K562 (cell line): Measurements from ENCODE around the gene COL6A1. TPM values are rescaled to one million over a fixed set of nuclear protein-coding genes. Genes with fewer than 3 reads are reported as not detected.

ENCODE experiments used
- ATAC-seq: fragments of 200-7000 bp; cut with Tn5 transposase; 3 replicates; pipeline ENCODE4 v1.9.1; 2020; ENCODE audit warnings: moderate library complexity
- BruUV-seq: library from RNA; stranded (reverse); fragments of 400-500 nt; replicated peaks from 2 replicates; lab custom pipeline; 2021; lab: Mats Ljungman, UMichigan
- CTCF ChIA-PET: fragments of 300-600 bp; formaldehyde crosslinking; extraction: SDS; loops from one replicate; lab custom pipeline; 2021; ENCODE audit warnings: low intra/inter-chr PET ratio; lab: Yijun Ruan, JAX
- POLR2A ChIA-PET: fragments of 300-600, 350-650 bp; sonication (Branson Sonifier 250); formaldehyde crosslinking; extraction: SDS; loops from one replicate; lab custom pipeline; 2021; ENCODE audit warnings: antibody characterized with exemption, inconsistent platforms; lab: Yijun Ruan, JAX
- DNase-seq, 4 experiments: peaks; one replicate each; pipeline versions ENCODE4 v3.0.0 to v3.0.0-alpha.2; 2011 to 2018; ENCODE audit warnings: low spot score in 3 of 4, mixed read lengths in 3 of 4; ENCODE audit errors: extremely low read depth in 1 of 4
- FAIRE-seq: peaks from 2 replicates; lab custom pipeline; 2011; peaks lifted over from hg19 to GRCh38; lab: Jason Lieb, UNC
- H2AFZ ChIP-seq: 2 replicates; pipeline ENCODE4 v1.6.0; 2011; ENCODE audit warnings: low read depth, low read length, control low read depth, inconsistent platforms
- H3K27ac ChIP-seq: fragments of 200-600 bp; 3 replicates; pipeline ENCODE4 v1.8.0; 2011; ENCODE audit warnings: low read depth, mild to moderate bottlenecking, control low read depth, inconsistent platforms, low read length, moderate library complexity, mixed read lengths; ENCODE audit errors: extremely low read depth
- H3K27me3 ChIP-seq, 2 experiments: fragments of 300-600 bp in 1 of 2; 2 replicates in 1 of 2; 3 replicates in 1 of 2; pipeline versions ENCODE4 v1.6.0 to v1.8.0; 2011; ENCODE audit warnings: inconsistent platforms in 2 of 2, low read length in 2 of 2, mild to moderate bottlenecking in 1 of 2, mixed read lengths in 1 of 2, moderate library complexity in 1 of 2; ENCODE audit not compliant: control insufficient read depth in 2 of 2, insufficient read depth in 2 of 2
- H3K36me3 ChIP-seq: fragments of 300-600 bp; 3 replicates; pipeline ENCODE4 v1.8.0; 2011; ENCODE audit warnings: mild to moderate bottlenecking, low read length, inconsistent platforms; ENCODE audit not compliant: control insufficient read depth, insufficient read depth
- H3K4me1 ChIP-seq, 2 experiments: fragments of 200-600 bp in 1 of 2; replicated peaks in 1 of 2; 2 replicates in 1 of 2; 3 replicates in 1 of 2; pipeline versions ENCODE4 v1.5.1 to v1.8.0; 2011; ENCODE audit warnings: inconsistent platforms in 2 of 2, low read length in 2 of 2, mild to moderate bottlenecking in 1 of 2, mixed read lengths in 1 of 2, moderate library complexity in 1 of 2; ENCODE audit not compliant: control insufficient read depth in 2 of 2, insufficient read depth in 2 of 2
- H3K4me2 ChIP-seq: 2 replicates; pipeline ENCODE4 v1.6.1; 2011; ENCODE audit warnings: low read length, control low read depth, inconsistent platforms, mixed read lengths; ENCODE audit not compliant: insufficient read depth
- H3K4me3 ChIP-seq: fragments of 200-600 bp; sonication (generic), shearing (Covaris generic); 2 replicates; pipeline ENCODE4 v1.5.1; 2016; ENCODE audit warnings: control low read depth, inconsistent platforms
- H3K79me2 ChIP-seq: fragments of 200-600 bp; 3 replicates; pipeline ENCODE4 v1.8.0; 2011; ENCODE audit warnings: low read length, inconsistent platforms; ENCODE audit not compliant: control insufficient read depth, insufficient read depth
- H3K9ac ChIP-seq, 2 experiments: 2 replicates each; pipeline versions ENCODE4 v1.6.0 to v1.6.1; 2011; ENCODE audit warnings: low read depth in 2 of 2, low read length in 2 of 2, control low read depth in 1 of 2, inconsistent platforms in 1 of 2, mild to moderate bottlenecking in 1 of 2, mixed read lengths in 1 of 2; ENCODE audit not compliant: insufficient read depth in 1 of 2
- H3K9me1 ChIP-seq: one replicate; pipeline ENCODE4 v1.6.0; 2011; ENCODE audit warnings: inconsistent platforms, mild to moderate bottlenecking, low read length, moderate library complexity; ENCODE audit not compliant: control insufficient read depth, insufficient read depth
- H3K9me3 ChIP-seq: replicated peaks from 2 replicates; pipeline ENCODE4 v1.5.1; 2011; ENCODE audit warnings: low read depth, low read length, inconsistent platforms; ENCODE audit not compliant: control insufficient read depth, insufficient read depth
- H4K20me1 ChIP-seq: replicated peaks from 2 replicates; pipeline ENCODE4 v1.6.1; 2011; ENCODE audit warnings: low read length, inconsistent platforms, mixed read lengths; ENCODE audit not compliant: control insufficient read depth, insufficient read depth
- C11orf30 ChIP-seq: fragments of 450-650 bp; IDR thresholded peaks from 2 replicates; pipeline ENCODE4 v1.6.1; 2016; ENCODE audit warnings: low read depth, mild to moderate bottlenecking
- CBFB ChIP-seq: sonication (generic); formaldehyde crosslinking; IDR thresholded peaks from 2 replicates; pipeline ENCODE4 v1.4.0; 2020; ENCODE audit warnings: mild to moderate bottlenecking, missing genetic modification reagents
- ESRRB ChIP-seq: fragments of 250-450 bp; sonication (Bioruptor Pico); IDR thresholded peaks from 2 replicates; pipeline ENCODE4 v1.5.0; 2020; ENCODE audit warnings: mild to moderate bottlenecking, moderate library complexity, borderline replicate concordance
- EZH2 ChIP-seq: IDR thresholded peaks from 2 replicates; pipeline ENCODE4 v1.6.1; 2012; ENCODE audit warnings: low read depth, mild to moderate bottlenecking, inconsistent platforms, low read length, borderline replicate concordance
- GATA2 ChIP-seq: sonication (generic); formaldehyde crosslinking; IDR thresholded peaks from 2 replicates; pipeline ENCODE4 v1.4.0; 2020; ENCODE audit warnings: mild to moderate bottlenecking, missing genetic modification reagents
- MCM3 ChIP-seq: fragments of 450-650 bp; IDR thresholded peaks from 2 replicates; pipeline ENCODE4 v1.6.1; 2016
- NR4A1 ChIP-seq, 2 experiments: fragments of 250-450 bp in 1 of 2; fragments of 450-650 bp in 1 of 2; sonication (Bioruptor Pico) in 1 of 2; IDR thresholded peaks; 2 replicates each; pipeline versions ENCODE4 v1.4.0 to v1.6.1; 2016 to 2020; ENCODE audit warnings: mild to moderate bottlenecking in 2 of 2, missing compliant biosample characterization in 1 of 2, missing genetic modification characterization in 1 of 2, moderate library complexity in 1 of 2
- PTTG1 ChIP-seq: fragments of 450-650 bp; IDR thresholded peaks from 2 replicates; pipeline ENCODE4 v1.6.1; 2016; ENCODE audit warnings: low read depth, mild to moderate bottlenecking, missing genetic modification characterization, missing compliant biosample characterization
- TAL1 ChIP-seq: fragments of 450-650 bp; IDR thresholded peaks from 2 replicates; pipeline ENCODE4 v1.6.1; 2016; ENCODE audit warnings: mild to moderate bottlenecking
- TEAD2 ChIP-seq: fragments of 450-650 bp; IDR thresholded peaks from 2 replicates; pipeline ENCODE4 v1.6.1; 2016; ENCODE audit warnings: missing genetic modification characterization, control low read depth, missing compliant biosample characterization
- TRIM24 ChIP-seq, 2 experiments: fragments of 450-650 bp; IDR thresholded peaks; 2 replicates each; pipeline ENCODE4 v1.6.1; 2016
- ZNF212 ChIP-seq: fragments of 450-650 bp; formaldehyde crosslinking; IDR thresholded peaks from 2 replicates; pipeline ENCODE4 v1.4.0; 2020; ENCODE audit warnings: mild to moderate bottlenecking
- ZNF586 ChIP-seq: fragments of 450-650 bp; formaldehyde crosslinking; conservative IDR thresholded peaks from 2 replicates; pipeline ENCODE4 v1.4.0; 2020; ENCODE audit warnings: mild to moderate bottlenecking, moderate library complexity
- ZNF79 ChIP-seq: fragments of 250-450 bp; sonication (Bioruptor Pico); IDR thresholded peaks from 2 replicates; pipeline ENCODE4 v1.4.0; 2020; ENCODE audit warnings: low read depth, mild to moderate bottlenecking, moderate library complexity
- WGBS: fragments of 100-300 bp; shearing (Covaris generic); methylation state at CpG from one replicate; pipeline ENCODE4 v1.1.6; 2016; ENCODE audit warnings: low coverage, mixed read lengths; ENCODE audit not compliant: insufficient coverage; ENCODE audit errors: missing lambda C conversion rate; 5-methylcytosine and 5-hydroxymethylcytosine counted together
- in situ Hi-C: fragments of 300-500 bp; cut with MboI; formaldehyde crosslinking; loops from 4 replicates; pipeline ENCODE4 v1.15.0; 2018; ENCODE audit warnings: inconsistent platforms, mixed read lengths
- intact Hi-C: fragments of 100-400 bp; cut with micrococcal nuclease; formaldehyde crosslinking; loops from 2 replicates; pipeline ENCODE4 v1.14.2; 2022
- polyA plus RNA-seq, 8 experiments: library from polyadenylated mRNA; depleted of rRNA in 4 of 8; stranded (reverse) in 5 of 8; unstranded in 3 of 8; fragments of >200 nt; fragmentation: Nextera tagmentation in 2 of 8; fragmentation: Illumina TruSeq in 1 of 8; extraction: Ambion mirVana in 2 of 8; extraction: Trizol in 1 of 8; gene quantifications; 2 replicates each; pipeline versions ENCODE4 v1.2.1 to v1.2.3, GENCODE V29; 2011 to 2014; ENCODE audit warnings: inconsistent platforms in 1 of 8, missing spikeins in 1 of 8
- total RNA-seq, 7 experiments: library from RNA; depleted of rRNA in 6 of 7; stranded (reverse); fragments of >200 nt in 6 of 7; fragmentation: Illumina TruSeq in 2 of 7; extraction: Trizol in 2 of 7; gene quantifications; 2 replicates each; pipeline versions ENCODE4 v1.2.1 to v1.2.3, GENCODE V29; 2011 to 2021; ENCODE audit warnings: low replicate concordance in 1 of 7
- TF ChIP-seq, protein P1 (sequence below), 2 experiments: fragments of 450-650 bp; IDR thresholded peaks; 2 replicates each; pipeline ENCODE4 v1.6.1; 2016
- TF ChIP-seq, protein P2 (sequence below): fragments of 450-650 bp; formaldehyde crosslinking; IDR thresholded peaks from 2 replicates; pipeline ENCODE4 v1.4.0; 2020; ENCODE audit warnings: mild to moderate bottlenecking
- TF ChIP-seq, protein P3 (sequence below): fragments of 250-450 bp; sonication (Bioruptor Pico); IDR thresholded peaks from 2 replicates; pipeline ENCODE4 v1.9.0; 2021; ENCODE audit warnings: mild to moderate bottlenecking
- TF ChIP-seq, protein P4 (sequence below): fragments of 450-650 bp; formaldehyde crosslinking; conservative IDR thresholded peaks from 2 replicates; pipeline ENCODE4 v1.4.0; 2022; ENCODE audit warnings: mild to moderate bottlenecking, missing genetic modification characterization

The COL6A1 gene
- total and polyA plus RNA-seq, 9 of the 15 experiments (the other 6 are each of a cell fraction or from before 2014, with no cell fraction given) = 0.07 to 1.3 (median 0.14) TPM; not detected in 3

DNA sequence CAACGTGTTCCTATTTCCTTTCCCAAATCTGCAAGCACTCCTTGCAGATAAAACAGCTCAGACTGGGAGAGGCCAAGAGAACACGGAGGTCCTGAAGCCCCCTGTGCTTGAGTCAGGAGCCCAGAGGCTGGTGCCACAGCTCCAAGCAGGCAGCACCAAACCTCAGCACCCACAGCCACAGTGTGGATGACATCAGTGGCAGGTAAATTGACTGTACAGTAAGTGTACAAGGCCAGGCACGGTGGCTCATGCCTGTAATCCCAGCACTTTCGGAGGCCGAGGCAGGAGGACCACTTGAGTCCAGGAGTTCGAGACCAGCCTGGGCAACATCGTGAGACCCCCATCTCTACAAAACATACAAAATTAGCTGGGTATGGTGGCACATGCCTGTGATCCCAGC lies 1.9 kb upstream of the COL6A1 start:
- FAIRE-seq = peak; percentile 51
- CTCF ChIA-PET = no interaction called here
- no peak for ATAC-seq
- Histone ChIP-seq H4K20me1 (no peaks in the 10 kb centered on the region), H3K9me1 (no peaks in the 10 kb centered on the region), H3K27ac (no peak overlapping the region), H3K4me2 (no peak overlapping the region), H3K27me3 (peaks cover 17 to 44% of the 10 kb centered on the region in 2 experiments; a peak in 4 of 5 replicates), H3K36me3 (no peaks in the 10 kb centered on the region), H3K9ac (no peak overlapping the region), H3K4me3 (no peak overlapping the region), H3K4me1 (peaks cover 6 to 51% of the 10 kb centered on the region in 2 experiments; a peak in 4 of 5 replicates), H3K9me3 (no peaks in the 10 kb centered on the region), H3K79me2 (no peaks in the 10 kb centered on the region), H2AFZ (no peak overlapping the region)
- POLR2A ChIA-PET = interaction anchor here (0.6 to 1.9 kb wide), 3 partner anchors 142 to 1567 kb away, joined by 3 read pairs; no protein-coding TSS in a partner anchor
- TF ChIP-seq CBFB (CRISPR knock-in tag) (no peak), EZH2 (no peak), ESRRB (CRISPR knock-in tag) (no peak), PTTG1 (tag) (no peak), C11orf30 (no peak), ZNF212 (CRISPR knock-in tag) (no peak), TEAD2 (tag) (no peak), ZNF79 (CRISPR knock-in tag) (no peak), TAL1 (no peak), ZNF586 (CRISPR knock-in tag) (no peak), TRIM24 (IDR thresholded peaks at IDR 0.05) (no peak), NR4A1 (CRISPR knock-in tag; IDR thresholded peaks at IDR 0.05) (no peak), NR4A1 (tag; IDR thresholded peaks at IDR 0.05) (no peak), MCM3 (no peak), GATA2 (CRISPR knock-in tag) (no peak)
- TF ChIP-seq, protein P1, sequence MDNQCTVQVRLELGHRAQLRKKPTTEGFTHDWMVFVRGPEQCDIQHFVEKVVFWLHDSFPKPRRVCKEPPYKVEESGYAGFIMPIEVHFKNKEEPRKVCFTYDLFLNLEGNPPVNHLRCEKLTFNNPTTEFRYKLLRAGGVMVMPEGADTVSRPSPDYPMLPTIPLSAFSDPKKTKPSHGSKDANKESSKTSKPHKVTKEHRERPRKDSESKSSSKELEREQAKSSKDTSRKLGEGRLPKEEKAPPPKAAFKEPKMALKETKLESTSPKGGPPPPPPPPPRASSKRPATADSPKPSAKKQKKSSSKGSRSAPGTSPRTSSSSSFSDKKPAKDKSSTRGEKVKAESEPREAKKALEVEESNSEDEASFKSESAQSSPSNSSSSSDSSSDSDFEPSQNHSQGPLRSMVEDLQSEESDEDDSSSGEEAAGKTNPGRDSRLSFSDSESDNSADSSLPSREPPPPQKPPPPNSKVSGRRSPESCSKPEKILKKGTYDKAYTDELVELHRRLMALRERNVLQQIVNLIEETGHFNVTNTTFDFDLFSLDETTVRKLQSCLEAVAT (IDR thresholded peaks at IDR 0.05) = no peak
- TF ChIP-seq, protein P2, sequence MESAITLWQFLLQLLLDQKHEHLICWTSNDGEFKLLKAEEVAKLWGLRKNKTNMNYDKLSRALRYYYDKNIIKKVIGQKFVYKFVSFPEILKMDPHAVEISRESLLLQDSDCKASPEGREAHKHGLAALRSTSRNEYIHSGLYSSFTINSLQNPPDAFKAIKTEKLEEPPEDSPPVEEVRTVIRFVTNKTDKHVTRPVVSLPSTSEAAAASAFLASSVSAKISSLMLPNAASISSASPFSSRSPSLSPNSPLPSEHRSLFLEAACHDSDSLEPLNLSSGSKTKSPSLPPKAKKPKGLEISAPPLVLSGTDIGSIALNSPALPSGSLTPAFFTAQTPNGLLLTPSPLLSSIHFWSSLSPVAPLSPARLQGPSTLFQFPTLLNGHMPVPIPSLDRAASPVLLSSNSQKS (CRISPR knock-in tag) = no peak
- TF ChIP-seq, protein P3, sequence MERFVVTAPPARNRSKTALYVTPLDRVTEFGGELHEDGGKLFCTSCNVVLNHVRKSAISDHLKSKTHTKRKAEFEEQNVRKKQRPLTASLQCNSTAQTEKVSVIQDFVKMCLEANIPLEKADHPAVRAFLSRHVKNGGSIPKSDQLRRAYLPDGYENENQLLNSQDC (CRISPR knock-in tag) = no peak
- TF ChIP-seq, protein P4, sequence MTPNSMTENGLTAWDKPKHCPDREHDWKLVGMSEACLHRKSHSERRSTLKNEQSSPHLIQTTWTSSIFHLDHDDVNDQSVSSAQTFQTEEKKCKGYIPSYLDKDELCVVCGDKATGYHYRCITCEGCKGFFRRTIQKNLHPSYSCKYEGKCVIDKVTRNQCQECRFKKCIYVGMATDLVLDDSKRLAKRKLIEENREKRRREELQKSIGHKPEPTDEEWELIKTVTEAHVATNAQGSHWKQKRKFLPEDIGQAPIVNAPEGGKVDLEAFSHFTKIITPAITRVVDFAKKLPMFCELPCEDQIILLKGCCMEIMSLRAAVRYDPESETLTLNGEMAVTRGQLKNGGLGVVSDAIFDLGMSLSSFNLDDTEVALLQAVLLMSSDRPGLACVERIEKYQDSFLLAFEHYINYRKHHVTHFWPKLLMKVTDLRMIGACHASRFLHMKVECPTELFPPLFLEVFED (CRISPR knock-in tag) = no peak
- intact Hi-C loops (loop anchor here (10.0 kb wide), 1 partner anchor 65 kb away; no protein-coding TSS in a partner anchor), in situ Hi-C loops (no loop called here)
- 4% methylated on average over 7 of the region's 7 CpGs for WGBS
- BruUV-seq = no TSS peak
- no peak for DNase-seq
